ENCODE results near the gene ZNF750.

- TF ChIP-seq CTCF (conservative IDR thresholded peaks at IDR 0.05; ENCODE audit: low read depth in 2 of 2): no peak
- TF ChIP-seq EZH2phosphoT487 (IDR thresholded peaks at IDR 0.05; ENCODE audit: unreplicated experiment): no peak
- no peak for TF ChIP-seq EZH2 (IDR thresholded peaks at IDR 0.05; ENCODE audit: low read depth, unreplicated experiment)
- TF ChIP-seq POLR2AphosphoS5 (IDR thresholded peaks at IDR 0.05; ENCODE audit: low read depth): no peak
- TF ChIP-seq REST (IDR thresholded peaks at IDR 0.05; ENCODE audit: unreplicated experiment): no peak
- TF ChIP-seq JUNB (IDR thresholded peaks at IDR 0.05; ENCODE audit: unreplicated experiment): no peak
- no peak for TF ChIP-seq ETS1 (IDR thresholded peaks at IDR 0.05)
- TF ChIP-seq CREB1 (CRISPR knock-in tag; IDR thresholded peaks at IDR 0.05; ENCODE audit: low read depth): no peak
- no peak for TF ChIP-seq ZNF331 (CRISPR knock-in tag; IDR thresholded peaks at IDR 0.05; ENCODE audit: low read depth)
These were observed 1.3 kb downstream of the ZNF750 start for GRCh38 chr17:82838386-82839063.

Measured in GM23338 (cell line).